ENCODE results near the gene FSTL4.

Gene FSTL4

GRCh38 chr5:133595465-133595864 lies 16.9 kb downstream of the FSTL4 start:
- Histone ChIP-seq H3K36me3 (ENCODE audit: control insufficient read depth in 2 of 2, insufficient read depth in 2 of 2, low read length in 2 of 2) (no peaks in the 10 kb centered on the region), H3K27ac (ENCODE audit: low read depth in 2 of 2, low read length in 2 of 2) (no peak overlapping the region), H3K27me3 (ENCODE audit: control insufficient read depth in 2 of 2, insufficient read depth in 2 of 2, low read length in 2 of 2) (no peaks in the 10 kb centered on the region), H3K4me3 (ENCODE audit: low read length in 2 of 2) (no peak overlapping the region), H3K9me3 (ENCODE audit: control insufficient read depth in 2 of 2, low read length in 2 of 2) (no peaks in the 10 kb centered on the region), H3K4me1 (ENCODE audit: control insufficient read depth in 2 of 2, insufficient read depth in 2 of 2, low read length in 2 of 2) (no peaks in the 10 kb centered on the region), H3K9ac (ENCODE audit: low read depth in 1 of 2, low read length in 2 of 2) (no peak overlapping the region)

- Histone ChIP-seq H3K27ac (ENCODE audit: low read depth in 2 of 2, low read length in 2 of 2) (no peak overlapping the region), H3K4me1 (ENCODE audit: control insufficient read depth in 2 of 2, insufficient read depth in 2 of 2, low read length in 2 of 2) (no peaks in the 10 kb centered on the region), H3K36me3 (ENCODE audit: control insufficient read depth in 2 of 2, insufficient read depth in 2 of 2, low read length in 2 of 2) (no peaks in the 10 kb centered on the region)
These were observed 23.1 kb downstream of the FSTL4 start for GRCh38 chr5:133589286-133589685.

GRCh38 chr5:133582971-133583370 lies 29.4 kb downstream of the FSTL4 start:
- Histone ChIP-seq H3K27me3 (ENCODE audit: control insufficient read depth in 2 of 2, insufficient read depth in 2 of 2, low read length in 2 of 2) (no peaks in the 10 kb centered on the region), H3K9me3 (ENCODE audit: control insufficient read depth in 2 of 2, low read length in 2 of 2) (no peaks in the 10 kb centered on the region), H3K9ac (ENCODE audit: low read depth in 1 of 2, low read length in 2 of 2) (no peak overlapping the region), H3K4me3 (ENCODE audit: low read length in 2 of 2) (no peak overlapping the region), H3K27ac (ENCODE audit: low read depth in 2 of 2, low read length in 2 of 2) (no peak overlapping the region), H3K36me3 (ENCODE audit: control insufficient read depth in 2 of 2, insufficient read depth in 2 of 2, low read length in 2 of 2) (no peaks in the 10 kb centered on the region), H3K4me1 (ENCODE audit: control insufficient read depth in 2 of 2, insufficient read depth in 2 of 2, low read length in 2 of 2) (no peaks in the 10 kb centered on the region)

More at GRCh38 chr5:133589286-133589685, 23.1 kb downstream of the FSTL4 start:
- no peaks in the 10 kb centered on the region for H3K9me3 ChIP-seq (ENCODE audit: control insufficient read depth in 2 of 2, low read length in 2 of 2)
- no peak overlapping the region for H3K4me3 ChIP-seq (ENCODE audit: low read length in 2 of 2)
- no peaks in the 10 kb centered on the region for H3K27me3 ChIP-seq (ENCODE audit: control insufficient read depth in 2 of 2, insufficient read depth in 2 of 2, low read length in 2 of 2)
- no peak overlapping the region for H3K9ac ChIP-seq (ENCODE audit: low read depth in 1 of 2, low read length in 2 of 2)

GRCh38 chr5:133581918-133582317 lies 30.4 kb downstream of the FSTL4 start:
- H3K36me3 ChIP-seq (ENCODE audit: control insufficient read depth in 2 of 2, insufficient read depth in 2 of 2, low read length in 2 of 2), result no peaks in the 10 kb centered on the region
- no peaks in the 10 kb centered on the region for H3K27me3 ChIP-seq (ENCODE audit: control insufficient read depth in 2 of 2, insufficient read depth in 2 of 2, low read length in 2 of 2)
- H3K4me1 ChIP-seq (ENCODE audit: control insufficient read depth in 2 of 2, insufficient read depth in 2 of 2, low read length in 2 of 2), result no peaks in the 10 kb centered on the region
- no peak overlapping the region for H3K27ac ChIP-seq (ENCODE audit: low read depth in 2 of 2, low read length in 2 of 2)
- no peaks in the 10 kb centered on the region for H3K9me3 ChIP-seq (ENCODE audit: control insufficient read depth in 2 of 2, low read length in 2 of 2)
- H3K4me3 ChIP-seq (ENCODE audit: low read length in 2 of 2), result no peak overlapping the region
- no peak overlapping the region for H3K9ac ChIP-seq (ENCODE audit: low read depth in 1 of 2, low read length in 2 of 2)

GRCh38 chr5:133581348-133581747 lies 31.0 kb downstream of the FSTL4 start:
- no peaks in the 10 kb centered on the region for H3K9me3 ChIP-seq (ENCODE audit: control insufficient read depth in 2 of 2, low read length in 2 of 2)
- no peak overlapping the region for H3K27ac ChIP-seq (ENCODE audit: low read depth in 2 of 2, low read length in 2 of 2)
- no peaks in the 10 kb centered on the region for H3K4me1 ChIP-seq (ENCODE audit: control insufficient read depth in 2 of 2, insufficient read depth in 2 of 2, low read length in 2 of 2)
- no peaks in the 10 kb centered on the region for H3K36me3 ChIP-seq (ENCODE audit: control insufficient read depth in 2 of 2, insufficient read depth in 2 of 2, low read length in 2 of 2)
- H3K9ac ChIP-seq (ENCODE audit: low read depth in 1 of 2, low read length in 2 of 2), result no peak overlapping the region
- H3K27me3 ChIP-seq (ENCODE audit: control insufficient read depth in 2 of 2, insufficient read depth in 2 of 2, low read length in 2 of 2), result no peaks in the 10 kb centered on the region
- H3K4me3 ChIP-seq (ENCODE audit: low read length in 2 of 2), result no peak overlapping the region

GRCh38 chr5:133580618-133581017 lies 31.7 kb downstream of the FSTL4 start:
- Histone ChIP-seq H3K9me3 (ENCODE audit: control insufficient read depth in 2 of 2, low read length in 2 of 2) (no peaks in the 10 kb centered on the region), H3K27ac (ENCODE audit: low read depth in 2 of 2, low read length in 2 of 2) (no peak overlapping the region), H3K36me3 (ENCODE audit: control insufficient read depth in 2 of 2, insufficient read depth in 2 of 2, low read length in 2 of 2) (no peaks in the 10 kb centered on the region), H3K4me3 (ENCODE audit: low read length in 2 of 2) (no peak overlapping the region), H3K9ac (ENCODE audit: low read depth in 1 of 2, low read length in 2 of 2) (no peak overlapping the region), H3K4me1 (ENCODE audit: control insufficient read depth in 2 of 2, insufficient read depth in 2 of 2, low read length in 2 of 2) (no peaks in the 10 kb centered on the region), H3K27me3 (ENCODE audit: control insufficient read depth in 2 of 2, insufficient read depth in 2 of 2, low read length in 2 of 2) (no peaks in the 10 kb centered on the region)

GRCh38 chr5:133579766-133580165 lies 32.6 kb downstream of the FSTL4 start:
- no peak overlapping the region for H3K27ac ChIP-seq (ENCODE audit: low read depth in 2 of 2, low read length in 2 of 2)
- no peaks in the 10 kb centered on the region for H3K4me1 ChIP-seq (ENCODE audit: control insufficient read depth in 2 of 2, insufficient read depth in 2 of 2, low read length in 2 of 2)
- H3K27me3 ChIP-seq (ENCODE audit: control insufficient read depth in 2 of 2, insufficient read depth in 2 of 2, low read length in 2 of 2), result no peaks in the 10 kb centered on the region
- no peaks in the 10 kb centered on the region for H3K36me3 ChIP-seq (ENCODE audit: control insufficient read depth in 2 of 2, insufficient read depth in 2 of 2, low read length in 2 of 2)
- no peak overlapping the region for H3K4me3 ChIP-seq (ENCODE audit: low read length in 2 of 2)
- no peaks in the 10 kb centered on the region for H3K9me3 ChIP-seq (ENCODE audit: control insufficient read depth in 2 of 2, low read length in 2 of 2)
- no peak overlapping the region for H3K9ac ChIP-seq (ENCODE audit: low read depth in 1 of 2, low read length in 2 of 2)

- Histone ChIP-seq H3K9me3 (ENCODE audit: control insufficient read depth in 2 of 2, low read length in 2 of 2) (no peaks in the 10 kb centered on the region), H3K4me1 (ENCODE audit: control insufficient read depth in 2 of 2, insufficient read depth in 2 of 2, low read length in 2 of 2) (no peaks in the 10 kb centered on the region)
These were observed 43.0 kb downstream of the FSTL4 start for GRCh38 chr5:133569347-133569746.

GRCh38 chr5:133565993-133566392 lies 46.3 kb downstream of the FSTL4 start:
- H3K4me1 ChIP-seq (ENCODE audit: control insufficient read depth in 2 of 2, insufficient read depth in 2 of 2, low read length in 2 of 2), result no peaks in the 10 kb centered on the region
- no peaks in the 10 kb centered on the region for H3K9me3 ChIP-seq (ENCODE audit: control insufficient read depth in 2 of 2, low read length in 2 of 2)

More at GRCh38 chr5:133569347-133569746, 43.0 kb downstream of the FSTL4 start:
- no peaks in the 10 kb centered on the region for H3K27me3 ChIP-seq (ENCODE audit: control insufficient read depth in 2 of 2, insufficient read depth in 2 of 2, low read length in 2 of 2)
- H3K27ac ChIP-seq (ENCODE audit: low read depth in 2 of 2, low read length in 2 of 2), result no peak overlapping the region
- H3K9ac ChIP-seq (ENCODE audit: low read depth in 1 of 2, low read length in 2 of 2), result no peak overlapping the region
- H3K36me3 ChIP-seq (ENCODE audit: control insufficient read depth in 2 of 2, insufficient read depth in 2 of 2, low read length in 2 of 2), result no peaks in the 10 kb centered on the region
- H3K4me3 ChIP-seq (ENCODE audit: low read length in 2 of 2), result no peak overlapping the region

GRCh38 chr5:133564921-133565565 lies 47.3 kb downstream of the FSTL4 start:
- H3K9me3 ChIP-seq (ENCODE audit: control insufficient read depth in 2 of 2, low read length in 2 of 2), result no peaks in the 10 kb centered on the region
- no peak overlapping the region for H3K4me3 ChIP-seq (ENCODE audit: low read length in 2 of 2)
- H3K27me3 ChIP-seq (ENCODE audit: control insufficient read depth in 2 of 2, insufficient read depth in 2 of 2, low read length in 2 of 2), result no peaks in the 10 kb centered on the region
- no peaks in the 10 kb centered on the region for H3K36me3 ChIP-seq (ENCODE audit: control insufficient read depth in 2 of 2, insufficient read depth in 2 of 2, low read length in 2 of 2)
- H3K4me1 ChIP-seq (ENCODE audit: control insufficient read depth in 2 of 2, insufficient read depth in 2 of 2, low read length in 2 of 2), result no peaks in the 10 kb centered on the region
- no peak overlapping the region for H3K9ac ChIP-seq (ENCODE audit: low read depth in 1 of 2, low read length in 2 of 2)
- no peak overlapping the region for H3K27ac ChIP-seq (ENCODE audit: low read depth in 2 of 2, low read length in 2 of 2)

More at GRCh38 chr5:133565993-133566392, 46.3 kb downstream of the FSTL4 start:
- Histone ChIP-seq H3K27ac (ENCODE audit: low read depth in 2 of 2, low read length in 2 of 2) (no peak overlapping the region), H3K4me3 (ENCODE audit: low read length in 2 of 2) (no peak overlapping the region), H3K36me3 (ENCODE audit: control insufficient read depth in 2 of 2, insufficient read depth in 2 of 2, low read length in 2 of 2) (no peaks in the 10 kb centered on the region), H3K27me3 (ENCODE audit: control insufficient read depth in 2 of 2, insufficient read depth in 2 of 2, low read length in 2 of 2) (no peaks in the 10 kb centered on the region), H3K9ac (ENCODE audit: low read depth in 1 of 2, low read length in 2 of 2) (no peak overlapping the region)

All from mucosa of rectum (tissue), 2 donors.